DND-41 (cell line): ENCODE results near the gene FBF1.

Experiments
- ATAC-seq: fragments of 200-7000 bp; cut with Tn5 transposase; 3 replicates; pipeline ENCODE4 v1.9.1; 2021; ENCODE audit warnings: low read depth; ENCODE audit not compliant: insufficient read depth
- DNase-seq: peaks from one replicate; pipeline ENCODE4 v3.0.0-alpha.2; 2020
- H2AFZ ChIP-seq: 2 replicates; pipeline ENCODE4 v1.6.0; 2012; ENCODE audit warnings: low read depth, low read length
- H3K27ac ChIP-seq: 2 replicates; pipeline ENCODE4 v1.5.1; 2012; ENCODE audit warnings: low read length, inconsistent platforms
- H3K27me3 ChIP-seq: fragments of 200-600 bp; sonication (generic); 2 replicates; pipeline ENCODE4 v1.6.0; 2012; ENCODE audit warnings: low read length, mild to moderate bottlenecking, inconsistent platforms; ENCODE audit not compliant: insufficient read depth, poor library complexity
- H3K36me3 ChIP-seq: 2 replicates; pipeline ENCODE4 v1.5.1; 2012; ENCODE audit warnings: low read length, inconsistent platforms; ENCODE audit not compliant: insufficient read depth
- H3K4me1 ChIP-seq: 2 replicates; pipeline ENCODE4 v1.5.1; 2012; ENCODE audit warnings: mild to moderate bottlenecking, low read length; ENCODE audit not compliant: insufficient read depth
- H3K4me2 ChIP-seq: 2 replicates; pipeline ENCODE4 v1.6.0; 2012; ENCODE audit warnings: mild to moderate bottlenecking, moderate library complexity, low read length, inconsistent platforms; ENCODE audit not compliant: insufficient read depth
- H3K4me3 ChIP-seq, 2 experiments: fragments of 200-600 bp in 1 of 2; shearing (Covaris generic) in 1 of 2; 2 replicates each; pipeline ENCODE4 v1.5.1; 2012 to 2016; ENCODE audit warnings: inconsistent platforms in 2 of 2, low read length in 2 of 2, mild to moderate bottlenecking in 2 of 2, low read depth in 1 of 2, moderate library complexity in 1 of 2
- H3K79me2 ChIP-seq: 2 replicates; pipeline ENCODE4 v1.6.0; 2012; ENCODE audit warnings: low read length, inconsistent platforms; ENCODE audit not compliant: insufficient read depth
- H3K9ac ChIP-seq: 2 replicates; pipeline ENCODE4 v1.6.0; 2012; ENCODE audit warnings: low read depth, mild to moderate bottlenecking, inconsistent platforms, low read length, moderate library complexity
- H3K9me3 ChIP-seq: 2 replicates; pipeline ENCODE4 v1.5.1; 2012; ENCODE audit warnings: low read length, moderate library complexity, mild to moderate bottlenecking, inconsistent platforms; ENCODE audit not compliant: insufficient read depth, severe bottlenecking
- H4K20me1 ChIP-seq: 2 replicates; pipeline ENCODE4 v1.6.0; 2012; ENCODE audit warnings: low read length; ENCODE audit not compliant: insufficient read depth
- EZH2 ChIP-seq: IDR thresholded peaks from 3 replicates; pipeline ENCODE4 v1.6.1; 2012; ENCODE audit warnings: borderline replicate concordance, low read depth, mild to moderate bottlenecking, moderate library complexity, low read length, inconsistent platforms; ENCODE audit not compliant: severe bottlenecking
- TF ChIP-seq, protein P1 (sequence below): IDR thresholded peaks from 2 replicates; pipeline ENCODE4 v1.5.1; 2012; ENCODE audit warnings: borderline replicate concordance, low read length, moderate library complexity, mild to moderate bottlenecking; ENCODE audit not compliant: poor library complexity, severe bottlenecking; ENCODE audit errors: extremely low read depth

Gene FBF1, protein sequence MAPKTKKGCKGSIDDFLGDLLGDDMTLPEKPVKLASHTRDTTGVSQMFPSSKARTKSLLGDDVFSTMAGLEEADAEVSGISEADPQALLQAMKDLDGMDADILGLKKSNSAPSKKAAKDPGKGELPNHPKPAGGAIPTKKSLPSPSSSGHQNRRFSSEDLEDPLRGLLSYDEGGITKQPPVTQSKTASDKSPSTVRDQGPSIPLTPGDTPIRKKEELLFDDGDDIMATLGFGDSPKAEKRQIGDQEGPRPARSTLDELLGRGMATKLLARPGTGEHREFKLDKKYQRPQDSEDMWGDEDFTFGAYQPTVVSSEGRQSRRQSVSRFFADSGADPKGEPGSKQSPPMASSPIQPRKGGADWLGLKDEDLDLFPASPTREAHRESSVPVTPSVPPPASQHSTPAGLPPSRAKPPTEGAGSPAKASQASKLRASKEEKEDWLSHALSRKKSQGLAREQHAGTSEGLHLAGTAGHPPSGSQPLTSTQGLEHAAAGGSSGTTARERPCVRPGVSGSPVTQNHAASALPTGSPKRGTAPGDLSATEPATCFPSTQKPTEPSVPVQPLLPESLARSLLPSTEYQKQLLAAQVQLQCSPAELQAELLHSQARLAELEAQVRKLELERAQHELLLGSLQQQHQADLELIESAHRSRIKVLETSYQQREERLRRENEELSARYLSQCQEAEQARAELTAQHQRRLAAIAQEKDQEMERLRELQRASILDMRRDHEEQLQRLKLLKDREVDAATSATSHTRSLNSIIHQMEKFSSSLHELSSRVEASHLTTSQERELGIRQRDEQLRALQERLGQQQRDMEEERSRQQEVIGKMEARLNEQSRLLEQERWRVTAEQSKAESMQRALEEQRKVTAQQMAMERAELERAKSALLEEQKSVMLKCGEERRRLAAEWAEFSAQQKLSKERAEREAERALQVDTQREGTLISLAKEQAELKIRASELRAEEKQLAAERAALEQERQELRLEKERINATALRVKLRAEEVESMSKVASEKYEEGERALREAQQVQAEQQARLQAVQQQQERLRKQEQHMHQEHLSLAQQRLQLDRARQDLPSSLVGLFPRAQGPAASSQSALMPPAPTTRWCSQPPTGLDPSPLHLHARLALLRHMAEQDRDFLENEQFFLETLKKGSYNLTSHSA

DNA sequence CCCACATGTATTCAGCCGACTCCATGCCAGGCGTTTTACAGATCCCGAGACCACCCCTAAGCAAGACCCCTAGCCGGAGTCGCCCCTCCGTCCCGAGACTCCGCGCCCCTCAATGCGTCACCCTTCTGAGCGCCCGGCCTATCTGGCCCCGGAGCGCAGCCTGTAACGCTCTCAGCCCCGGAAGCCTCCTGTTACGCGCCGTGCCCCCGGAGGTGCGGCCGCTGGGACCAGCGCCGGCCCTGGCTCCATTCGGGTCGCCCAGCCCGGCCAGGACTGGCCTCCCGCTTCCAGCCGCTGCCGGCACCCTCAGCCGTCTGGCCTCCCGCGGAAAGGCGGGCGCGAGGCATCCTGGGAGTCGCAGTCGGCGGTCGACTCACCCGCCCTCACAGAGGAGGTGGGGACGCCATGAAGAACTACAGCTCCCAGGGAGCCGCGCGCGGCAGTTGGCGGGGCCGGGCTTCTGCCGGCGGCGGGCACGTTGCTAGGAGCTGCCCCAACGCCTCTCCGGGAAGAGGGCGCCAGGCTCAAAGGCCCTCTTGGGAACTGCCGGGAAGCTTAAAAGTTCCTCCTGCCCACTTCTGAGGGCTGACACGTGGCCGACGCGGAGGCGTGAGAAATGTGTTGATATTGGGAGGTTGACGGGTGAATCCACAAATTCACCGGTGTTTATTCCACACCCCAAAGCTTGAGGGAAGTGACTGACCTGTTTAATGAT lies at the start of gene FBF1:
TSS of gene FBF1 (minus strand) at position 316 of the 715 bp plus-strand sequence. CDS start 2,893 bp downstream, outside the sequence.
- Histone ChIP-seq H3K27me3 (no peaks in the 10 kb centered on the region), H3K27ac (peak within 1 kb of the TSS; percentile 89), H4K20me1 (no peaks in the 10 kb centered on the region), H3K9me3 (no peaks in the 10 kb centered on the region), H3K9ac (peak within 1 kb of the TSS; percentile 98), H3K79me2 (peaks cover 6% of the 10 kb centered on the region), H2AFZ (peak within 1 kb of the TSS; percentile 92), H3K4me1 (peaks cover 17% of the 10 kb centered on the region), H3K4me3 (peak within 1 kb of the TSS; percentile 96 to 98), H3K4me2 (peak within 1 kb of the TSS; percentile 90), H3K36me3 (peaks cover 2% of the 10 kb centered on the region)
- DNase-seq (peak; percentile 92), ATAC-seq (peak; percentile 99)
- TF ChIP-seq EZH2 = no peak

DNA sequence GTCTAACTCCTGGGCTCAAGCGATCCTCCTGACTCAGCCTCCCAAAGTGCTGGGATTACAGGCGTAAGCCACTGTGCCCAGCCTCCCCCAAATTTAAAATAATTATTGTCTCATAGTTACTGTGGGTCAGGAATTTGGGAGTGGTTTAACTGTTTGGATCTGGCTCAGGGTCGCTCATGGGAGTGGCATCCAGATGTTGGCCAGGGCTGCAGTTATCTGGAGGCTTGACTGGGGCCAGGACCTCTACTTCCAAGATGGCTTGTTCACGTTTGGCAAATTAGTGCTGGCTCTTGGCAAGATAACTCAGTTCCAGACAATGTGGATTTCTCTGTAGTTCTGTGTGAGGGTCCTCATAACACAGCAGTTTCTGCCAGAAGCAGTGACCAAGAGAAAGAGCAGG lies 46.2 kb upstream of the FBF1 start:
- Histone ChIP-seq H4K20me1 (no peaks in the 10 kb centered on the region), H2AFZ (no peak overlapping the region), H3K79me2 (0 out of 2 replicates have a peak, but pooled peaks cover 3% of the 10 kb centered on the region), H3K4me2 (no peak overlapping the region), H3K36me3 (peaks cover 8% of the 10 kb centered on the region; the same call in 1 of the 2 replicates), H3K9ac (no peak overlapping the region), H3K9me3 (no peaks in the 10 kb centered on the region), H3K27me3 (no peaks in the 10 kb centered on the region), H3K4me3 (no peak overlapping the region), H3K4me1 (no peaks in the 10 kb centered on the region), H3K27ac (no peak overlapping the region)
- ATAC-seq = no peak
- no peak for TF ChIP-seq EZH2
- TF ChIP-seq, protein P1, sequence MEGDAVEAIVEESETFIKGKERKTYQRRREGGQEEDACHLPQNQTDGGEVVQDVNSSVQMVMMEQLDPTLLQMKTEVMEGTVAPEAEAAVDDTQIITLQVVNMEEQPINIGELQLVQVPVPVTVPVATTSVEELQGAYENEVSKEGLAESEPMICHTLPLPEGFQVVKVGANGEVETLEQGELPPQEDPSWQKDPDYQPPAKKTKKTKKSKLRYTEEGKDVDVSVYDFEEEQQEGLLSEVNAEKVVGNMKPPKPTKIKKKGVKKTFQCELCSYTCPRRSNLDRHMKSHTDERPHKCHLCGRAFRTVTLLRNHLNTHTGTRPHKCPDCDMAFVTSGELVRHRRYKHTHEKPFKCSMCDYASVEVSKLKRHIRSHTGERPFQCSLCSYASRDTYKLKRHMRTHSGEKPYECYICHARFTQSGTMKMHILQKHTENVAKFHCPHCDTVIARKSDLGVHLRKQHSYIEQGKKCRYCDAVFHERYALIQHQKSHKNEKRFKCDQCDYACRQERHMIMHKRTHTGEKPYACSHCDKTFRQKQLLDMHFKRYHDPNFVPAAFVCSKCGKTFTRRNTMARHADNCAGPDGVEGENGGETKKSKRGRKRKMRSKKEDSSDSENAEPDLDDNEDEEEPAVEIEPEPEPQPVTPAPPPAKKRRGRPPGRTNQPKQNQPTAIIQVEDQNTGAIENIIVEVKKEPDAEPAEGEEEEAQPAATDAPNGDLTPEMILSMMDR = no peak
- DNase-seq = no peak

DNA sequence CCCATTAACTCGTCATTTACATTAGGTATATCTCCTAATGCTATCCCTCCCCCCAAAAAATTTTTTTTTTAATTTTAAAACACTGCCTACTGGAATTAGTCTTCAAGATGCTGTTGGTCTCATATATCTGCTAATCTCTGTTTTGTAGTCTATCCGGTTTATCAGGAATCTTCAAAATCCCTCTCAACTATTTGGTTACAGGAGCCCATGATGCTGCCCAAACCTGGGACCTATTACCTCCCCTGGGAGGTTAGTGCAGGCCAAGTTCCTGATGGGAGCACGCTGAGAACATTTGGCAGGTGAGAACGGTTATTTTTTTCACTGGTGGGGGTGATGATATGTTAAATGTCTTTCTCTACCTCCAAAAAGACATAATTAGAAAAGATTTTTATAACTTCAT lies 45.1 kb upstream of the FBF1 start:
- no peak overlapping the region for H3K4me3 ChIP-seq
- H3K79me2 ChIP-seq = 0 out of 2 replicates have a peak, but pooled peaks cover 3% of the 10 kb centered on the region
- H3K4me2 ChIP-seq = no peak overlapping the region
- no peak for DNase-seq
- TF ChIP-seq EZH2 = no peak
- TF ChIP-seq, protein P1 = no peak
- H3K9me3 ChIP-seq = no peaks in the 10 kb centered on the region
- no peak for ATAC-seq
- H4K20me1 ChIP-seq = no peaks in the 10 kb centered on the region
- no peaks in the 10 kb centered on the region for H3K4me1 ChIP-seq
- no peak overlapping the region for H3K27ac ChIP-seq
- no peak overlapping the region for H2AFZ ChIP-seq
- no peak overlapping the region for H3K9ac ChIP-seq
- peaks cover 3% of the 10 kb centered on the region; the same call in 1 of the 2 replicates for H3K36me3 ChIP-seq
- H3K27me3 ChIP-seq = no peaks in the 10 kb centered on the region
